GM18511 (cell line): Measurements from ENCODE around the gene SSTR5.
"Not testable (repeated sequence)": the region's sequence is repeated elsewhere in the genome, so short reads cannot be mapped to it uniquely, and the experiment has no call there.

Experiments
- ATAC-seq: cut with Tn5 transposase; IDR thresholded peaks from one replicate; pipeline ENCODE4 v1.9.1; 2021; ENCODE audit warnings: mild to moderate bottlenecking, moderate library complexity; ENCODE audit not compliant: unreplicated experiment

SSTR5 gene

GRCh38 chr16:1071561-1072225 is 854 bp upstream of the SSTR5 start:
- no peak for ATAC-seq

GRCh38 chr16:1073262-1073558 is 663 bp downstream of the SSTR5 start:
- ATAC-seq = no peak

GRCh38 chr16:1073566-1074378 is 1.2 kb downstream of the SSTR5 start:
- no peak for ATAC-seq

- no peak for ATAC-seq
Observed at GRCh38 chr16:1074379-1074649, 1.8 kb downstream of the SSTR5 start.

GRCh38 chr16:1075546-1075945 is 3.0 kb downstream of the SSTR5 start:
- ATAC-seq = no peak

- ATAC-seq = no peak
Observed at GRCh38 chr16:1076801-1077576, 4.4 kb downstream of the SSTR5 start.

- no peak for ATAC-seq
Observed at GRCh38 chr16:1077877-1078578, 5.5 kb downstream of the SSTR5 start.

- ATAC-seq = no peak
Observed at GRCh38 chr16:1078579-1079021, 6.1 kb downstream of the SSTR5 start.

GRCh38 chr16:1079341-1079740 is 6.8 kb downstream of the SSTR5 start:
- no peak for ATAC-seq

GRCh38 chr16:1079786-1080525 is 7.4 kb downstream of the SSTR5 start:
- no peak for ATAC-seq

GRCh38 chr16:1080801-1081733 is 8.5 kb downstream of the SSTR5 start:
- no peak for ATAC-seq

- no peak for ATAC-seq
Observed at GRCh38 chr16:1081734-1082265, 9.3 kb downstream of the SSTR5 start.

- no peak for ATAC-seq
Observed at GRCh38 chr16:1082266-1082951, 9.9 kb downstream of the SSTR5 start.

- no peak for ATAC-seq
Observed at GRCh38 chr16:1082952-1083675, 10.6 kb downstream of the SSTR5 start.

- ATAC-seq = no peak
Observed at GRCh38 chr16:1084971-1085370, 12.4 kb downstream of the SSTR5 start.

- ATAC-seq = not testable (repeated sequence)
Observed at GRCh38 chr16:1086443-1086842, 13.9 kb downstream of the SSTR5 start.

- no peak for ATAC-seq
Observed at GRCh38 chr16:1088295-1089170, 16.0 kb downstream of the SSTR5 start.
